HepG2 (cell line): ENCODE measurements around the gene METTL22. TPM values are rescaled to one million over a fixed set of nuclear protein-coding genes. Genes with fewer than 3 reads are reported as not detected.

Source experiments
- CENPT ChIP-seq: sonication (generic); formaldehyde crosslinking; IDR thresholded peaks from 2 replicates; pipeline ENCODE4 v1.8.0; 2022; ENCODE audit warnings: low read depth, mild to moderate bottlenecking, moderate library complexity, missing genetic modification reagents
- ETV5 ChIP-seq: IDR thresholded peaks from 2 replicates; pipeline ENCODE4 v1.6.1; 2018; ENCODE audit warnings: missing biosample characterization, missing genetic modification reagents, inconsistent platforms, borderline replicate concordance
- KDM5A ChIP-seq: fragments of 200-600 bp; sonication (generic); IDR thresholded peaks from 2 replicates; pipeline ENCODE4 v1.7.0; 2018; ENCODE audit warnings: antibody characterized with exemption, mild to moderate bottlenecking, low read length, borderline replicate concordance
- KMT2A ChIP-seq: sonication (generic); formaldehyde crosslinking; IDR thresholded peaks from 2 replicates; pipeline ENCODE4 v1.4.0; 2020; ENCODE audit warnings: missing genetic modification reagents
- RXRA ChIP-seq: sonication (generic); formaldehyde crosslinking; IDR thresholded peaks from 2 replicates; pipeline ENCODE4 v1.5.1; 2020; ENCODE audit warnings: missing genetic modification reagents
- ZNF333 ChIP-seq: sonication (generic); formaldehyde crosslinking; IDR thresholded peaks from 2 replicates; pipeline ENCODE4 v1.4.0; 2020; ENCODE audit warnings: mild to moderate bottlenecking, missing genetic modification reagents, borderline replicate concordance
- ZNF383 ChIP-seq: sonication (generic); formaldehyde crosslinking; IDR thresholded peaks from 2 replicates; pipeline ENCODE4 v1.4.0; 2020; ENCODE audit warnings: missing genetic modification reagents, mild to moderate bottlenecking, borderline replicate concordance
- ZNF546 ChIP-seq: sonication (generic); formaldehyde crosslinking; conservative IDR thresholded peaks from 2 replicates; pipeline ENCODE4 v1.8.1; 2023; ENCODE audit warnings: mild to moderate bottlenecking, missing genetic modification reagents
- ZNF577 ChIP-seq: sonication (generic); formaldehyde crosslinking; IDR thresholded peaks from 2 replicates; pipeline ENCODE4 v1.4.0; 2020; ENCODE audit warnings: mild to moderate bottlenecking, low read depth, missing genetic modification reagents, borderline replicate concordance
- polyA plus RNA-seq, 8 experiments: library from polyadenylated mRNA; depleted of rRNA in 3 of 8; stranded (reverse) in 7 of 8; unstranded in 1 of 8; fragments of >200 nt; fragmentation: Illumina TruSeq in 4 of 8; extraction: Trizol in 4 of 8; gene quantifications; 2 replicates each; pipeline versions ENCODE4 v1.2.1 to v1.2.3, GENCODE V29; 2011 to 2016; ENCODE audit warnings: low read depth in 4 of 8, missing spikeins in 1 of 8, mixed read lengths in 1 of 8; ENCODE audit not compliant: insufficient read depth in 1 of 8
- total RNA-seq, 5 experiments: library from RNA; depleted of rRNA; stranded (reverse); fragments of >200 nt; fragmentation: Illumina TruSeq; extraction: Trizol; gene quantifications; 2 replicates each; pipeline ENCODE4 v1.2.3, GENCODE V29; 2016; ENCODE audit warnings: low read depth in 1 of 5
- TF ChIP-seq, protein P1 (sequence below): sonication (generic); formaldehyde crosslinking; IDR thresholded peaks from 2 replicates; pipeline ENCODE4 v1.4.0; 2020; ENCODE audit warnings: missing genetic modification reagents
- TF ChIP-seq, protein P2 (sequence below): sonication (generic); formaldehyde crosslinking; IDR thresholded peaks from 2 replicates; pipeline ENCODE4 v1.9.0; 2022; ENCODE audit warnings: low read depth, missing genetic modification reagents
- TF ChIP-seq, protein P3 (sequence below): sonication (generic); formaldehyde crosslinking; conservative IDR thresholded peaks from 2 replicates; pipeline ENCODE4 v1.4.0; 2020; ENCODE audit warnings: missing genetic modification reagents
- TF ChIP-seq, protein P4 (sequence below): sonication (generic); formaldehyde crosslinking; IDR thresholded peaks from 2 replicates; pipeline ENCODE4 v1.4.0; 2020; ENCODE audit warnings: missing genetic modification reagents, borderline replicate concordance
- TF ChIP-seq, protein P5 (sequence below), 2 experiments: sonication (generic) in 1 of 2; formaldehyde crosslinking in 1 of 2; IDR thresholded peaks; 2 replicates each; pipeline versions ENCODE4 v1.4.0 to v1.6.1; 2018 to 2020; ENCODE audit warnings: missing genetic modification reagents in 2 of 2, borderline replicate concordance in 1 of 2, low read depth in 1 of 2, mild to moderate bottlenecking in 1 of 2, missing biosample characterization in 1 of 2

METTL22 gene
- total and polyA plus RNA-seq, 2 of the 13 experiments (the other 11 are each of a cell fraction or from before 2014, with no cell fraction given): 36.2 to 94.8 TPM

DNA sequence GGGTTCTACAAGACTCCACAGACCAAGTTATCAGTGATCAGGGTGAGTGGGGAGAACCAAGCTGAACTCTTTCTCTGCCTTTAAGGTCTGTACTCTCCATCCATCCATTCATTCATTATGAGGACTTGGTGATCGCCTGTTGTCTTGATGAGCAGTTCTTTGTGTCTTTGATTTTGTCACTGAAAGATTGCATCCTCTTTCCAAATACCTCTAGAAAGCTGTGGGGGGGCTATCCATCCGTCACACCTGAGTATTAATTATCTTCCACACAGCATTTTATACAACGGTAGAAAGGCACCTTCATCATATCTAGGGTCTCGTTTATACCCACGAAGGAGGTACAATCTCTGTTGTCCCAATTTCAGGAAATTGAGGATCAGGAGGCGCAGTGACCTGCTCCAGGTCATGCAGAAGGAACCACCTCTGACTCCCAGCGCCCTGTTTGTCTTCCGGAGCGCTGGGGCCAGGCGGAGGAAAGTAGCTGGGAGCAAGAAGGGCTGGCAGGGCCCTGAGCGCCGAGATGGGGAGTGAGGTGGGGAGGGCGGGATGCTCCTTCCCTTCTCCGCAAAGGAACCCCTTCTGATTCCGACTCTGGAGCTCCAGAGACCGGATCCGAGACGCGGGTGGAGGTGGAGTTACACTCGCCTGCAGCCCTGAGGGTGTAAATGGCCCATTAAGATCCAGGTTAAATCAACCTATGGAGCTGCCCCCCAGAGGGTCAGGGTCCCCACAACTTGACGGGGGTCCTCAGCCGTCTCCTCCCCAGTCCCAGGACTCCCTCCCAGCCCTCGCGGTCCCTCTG, 52.3 kb downstream of the METTL22 start (continued):
- TF ChIP-seq, protein P1, sequence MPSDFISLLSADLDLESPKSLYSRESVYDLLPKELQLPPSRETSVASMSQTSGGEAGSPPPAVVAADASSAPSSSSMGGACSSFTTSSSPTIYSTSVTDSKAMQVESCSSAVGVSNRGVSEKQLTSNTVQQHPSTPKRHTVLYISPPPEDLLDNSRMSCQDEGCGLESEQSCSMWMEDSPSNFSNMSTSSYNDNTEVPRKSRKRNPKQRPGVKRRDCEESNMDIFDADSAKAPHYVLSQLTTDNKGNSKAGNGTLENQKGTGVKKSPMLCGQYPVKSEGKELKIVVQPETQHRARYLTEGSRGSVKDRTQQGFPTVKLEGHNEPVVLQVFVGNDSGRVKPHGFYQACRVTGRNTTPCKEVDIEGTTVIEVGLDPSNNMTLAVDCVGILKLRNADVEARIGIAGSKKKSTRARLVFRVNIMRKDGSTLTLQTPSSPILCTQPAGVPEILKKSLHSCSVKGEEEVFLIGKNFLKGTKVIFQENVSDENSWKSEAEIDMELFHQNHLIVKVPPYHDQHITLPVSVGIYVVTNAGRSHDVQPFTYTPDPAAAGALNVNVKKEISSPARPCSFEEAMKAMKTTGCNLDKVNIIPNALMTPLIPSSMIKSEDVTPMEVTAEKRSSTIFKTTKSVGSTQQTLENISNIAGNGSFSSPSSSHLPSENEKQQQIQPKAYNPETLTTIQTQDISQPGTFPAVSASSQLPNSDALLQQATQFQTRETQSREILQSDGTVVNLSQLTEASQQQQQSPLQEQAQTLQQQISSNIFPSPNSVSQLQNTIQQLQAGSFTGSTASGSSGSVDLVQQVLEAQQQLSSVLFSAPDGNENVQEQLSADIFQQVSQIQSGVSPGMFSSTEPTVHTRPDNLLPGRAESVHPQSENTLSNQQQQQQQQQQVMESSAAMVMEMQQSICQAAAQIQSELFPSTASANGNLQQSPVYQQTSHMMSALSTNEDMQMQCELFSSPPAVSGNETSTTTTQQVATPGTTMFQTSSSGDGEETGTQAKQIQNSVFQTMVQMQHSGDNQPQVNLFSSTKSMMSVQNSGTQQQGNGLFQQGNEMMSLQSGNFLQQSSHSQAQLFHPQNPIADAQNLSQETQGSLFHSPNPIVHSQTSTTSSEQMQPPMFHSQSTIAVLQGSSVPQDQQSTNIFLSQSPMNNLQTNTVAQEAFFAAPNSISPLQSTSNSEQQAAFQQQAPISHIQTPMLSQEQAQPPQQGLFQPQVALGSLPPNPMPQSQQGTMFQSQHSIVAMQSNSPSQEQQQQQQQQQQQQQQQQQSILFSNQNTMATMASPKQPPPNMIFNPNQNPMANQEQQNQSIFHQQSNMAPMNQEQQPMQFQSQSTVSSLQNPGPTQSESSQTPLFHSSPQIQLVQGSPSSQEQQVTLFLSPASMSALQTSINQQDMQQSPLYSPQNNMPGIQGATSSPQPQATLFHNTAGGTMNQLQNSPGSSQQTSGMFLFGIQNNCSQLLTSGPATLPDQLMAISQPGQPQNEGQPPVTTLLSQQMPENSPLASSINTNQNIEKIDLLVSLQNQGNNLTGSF: no peak
- TF ChIP-seq ZNF333 (CRISPR knock-in tag) (0 out of 2 replicates have a peak, but pooled peaks have one; percentile 7), CENPT (CRISPR knock-in tag) (no peak), ZNF383 (CRISPR knock-in tag) (0 out of 2 replicates have a peak, but pooled peaks have one; percentile 48), ZNF577 (CRISPR knock-in tag) (no peak), ETV5 (CRISPR knock-in tag) (peak; percentile 59; the same call in 1 of the 2 replicates), RXRA (CRISPR knock-in tag) (0 out of 2 replicates have a peak, but pooled peaks have one; percentile 3), KMT2A (CRISPR knock-in tag) (0 out of 2 replicates have a peak, but pooled peaks have one; percentile 48), ZNF546 (CRISPR knock-in tag) (0 out of 2 replicates have a peak, but pooled peaks have one; percentile 16), KDM5A (0 out of 2 replicates have a peak, but pooled peaks have one; percentile 4)
- TF ChIP-seq, protein P2, sequence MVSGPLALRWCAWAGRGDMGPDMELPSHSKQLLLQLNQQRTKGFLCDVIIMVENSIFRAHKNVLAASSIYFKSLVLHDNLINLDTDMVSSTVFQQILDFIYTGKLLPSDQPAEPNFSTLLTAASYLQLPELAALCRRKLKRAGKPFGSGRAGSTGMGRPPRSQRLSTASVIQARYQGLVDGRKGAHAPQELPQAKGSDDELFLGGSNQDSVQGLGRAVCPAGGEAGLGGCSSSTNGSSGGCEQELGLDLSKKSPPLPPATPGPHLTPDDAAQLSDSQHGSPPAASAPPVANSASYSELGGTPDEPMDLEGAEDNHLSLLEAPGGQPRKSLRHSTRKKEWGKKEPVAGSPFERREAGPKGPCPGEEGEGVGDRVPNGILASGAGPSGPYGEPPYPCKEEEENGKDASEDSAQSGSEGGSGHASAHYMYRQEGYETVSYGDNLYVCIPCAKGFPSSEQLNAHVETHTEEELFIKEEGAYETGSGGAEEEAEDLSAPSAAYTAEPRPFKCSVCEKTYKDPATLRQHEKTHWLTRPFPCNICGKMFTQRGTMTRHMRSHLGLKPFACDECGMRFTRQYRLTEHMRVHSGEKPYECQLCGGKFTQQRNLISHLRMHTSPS (CRISPR knock-in tag): no peak
- TF ChIP-seq, protein P3, sequence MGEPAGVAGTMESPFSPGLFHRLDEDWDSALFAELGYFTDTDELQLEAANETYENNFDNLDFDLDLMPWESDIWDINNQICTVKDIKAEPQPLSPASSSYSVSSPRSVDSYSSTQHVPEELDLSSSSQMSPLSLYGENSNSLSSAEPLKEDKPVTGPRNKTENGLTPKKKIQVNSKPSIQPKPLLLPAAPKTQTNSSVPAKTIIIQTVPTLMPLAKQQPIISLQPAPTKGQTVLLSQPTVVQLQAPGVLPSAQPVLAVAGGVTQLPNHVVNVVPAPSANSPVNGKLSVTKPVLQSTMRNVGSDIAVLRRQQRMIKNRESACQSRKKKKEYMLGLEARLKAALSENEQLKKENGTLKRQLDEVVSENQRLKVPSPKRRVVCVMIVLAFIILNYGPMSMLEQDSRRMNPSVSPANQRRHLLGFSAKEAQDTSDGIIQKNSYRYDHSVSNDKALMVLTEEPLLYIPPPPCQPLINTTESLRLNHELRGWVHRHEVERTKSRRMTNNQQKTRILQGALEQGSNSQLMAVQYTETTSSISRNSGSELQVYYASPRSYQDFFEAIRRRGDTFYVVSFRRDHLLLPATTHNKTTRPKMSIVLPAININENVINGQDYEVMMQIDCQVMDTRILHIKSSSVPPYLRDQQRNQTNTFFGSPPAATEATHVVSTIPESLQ (CRISPR knock-in tag): no peak
- TF ChIP-seq, protein P4, sequence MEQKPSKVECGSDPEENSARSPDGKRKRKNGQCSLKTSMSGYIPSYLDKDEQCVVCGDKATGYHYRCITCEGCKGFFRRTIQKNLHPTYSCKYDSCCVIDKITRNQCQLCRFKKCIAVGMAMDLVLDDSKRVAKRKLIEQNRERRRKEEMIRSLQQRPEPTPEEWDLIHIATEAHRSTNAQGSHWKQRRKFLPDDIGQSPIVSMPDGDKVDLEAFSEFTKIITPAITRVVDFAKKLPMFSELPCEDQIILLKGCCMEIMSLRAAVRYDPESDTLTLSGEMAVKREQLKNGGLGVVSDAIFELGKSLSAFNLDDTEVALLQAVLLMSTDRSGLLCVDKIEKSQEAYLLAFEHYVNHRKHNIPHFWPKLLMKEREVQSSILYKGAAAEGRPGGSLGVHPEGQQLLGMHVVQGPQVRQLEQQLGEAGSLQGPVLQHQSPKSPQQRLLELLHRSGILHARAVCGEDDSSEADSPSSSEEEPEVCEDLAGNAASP: 0 out of 2 replicates have a peak, but pooled peaks have one; percentile 19
- TF ChIP-seq, protein P5, sequence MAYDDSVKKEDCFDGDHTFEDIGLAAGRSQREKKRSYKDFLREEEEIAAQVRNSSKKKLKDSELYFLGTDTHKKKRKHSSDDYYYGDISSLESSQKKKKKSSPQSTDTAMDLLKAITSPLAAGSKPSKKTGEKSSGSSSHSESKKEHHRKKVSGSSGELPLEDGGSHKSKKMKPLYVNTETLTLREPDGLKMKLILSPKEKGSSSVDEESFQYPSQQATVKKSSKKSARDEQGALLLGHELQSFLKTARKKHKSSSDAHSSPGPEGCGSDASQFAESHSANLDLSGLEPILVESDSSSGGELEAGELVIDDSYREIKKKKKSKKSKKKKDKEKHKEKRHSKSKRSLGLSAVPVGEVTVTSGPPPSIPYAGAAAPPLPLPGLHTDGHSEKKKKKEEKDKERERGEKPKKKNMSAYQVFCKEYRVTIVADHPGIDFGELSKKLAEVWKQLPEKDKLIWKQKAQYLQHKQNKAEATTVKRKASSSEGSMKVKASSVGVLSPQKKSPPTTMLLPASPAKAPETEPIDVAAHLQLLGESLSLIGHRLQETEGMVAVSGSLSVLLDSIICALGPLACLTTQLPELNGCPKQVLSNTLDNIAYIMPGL (CRISPR knock-in tag; IDR thresholded peaks at IDR 0.05; ENCODE audit: borderline replicate concordance in 1 of 2, low read depth in 1 of 2): peak in 1 of 2 experiments; percentile 17; a peak in 1 of 4 replicates
